Activated CD8-positive, alpha-beta memory T cell treated with anti-CD3 and anti-CD28 coated beads for 48 hours (primary cell): Measurements from ENCODE around the gene DPP6.

Source experiments
- DNase-seq, 3 experiments: peaks; one replicate each; pipeline ENCODE4 v3.0.0-alpha.2; 2020; ENCODE audit warnings: low read depth in 2 of 3, low spot score in 2 of 3

The DPP6 gene

GRCh38 chr7:154792436-154793055 is 740.3 kb downstream of the DPP6 start:
- no peak for DNase-seq

- no peak for DNase-seq
Measured at GRCh38 chr7:154794147-154794780, 742.1 kb downstream of the DPP6 start.

- no peak for DNase-seq
Measured at GRCh38 chr7:154795014-154795413, 742.8 kb downstream of the DPP6 start.

GRCh38 chr7:154795437-154795836 is 743.2 kb downstream of the DPP6 start:
- DNase-seq: no peak

- no peak for DNase-seq
Measured at GRCh38 chr7:154804449-154804848, 752.3 kb downstream of the DPP6 start.

GRCh38 chr7:154812027-154812426 is 759.8 kb downstream of the DPP6 start:
- no peak for DNase-seq

- no peak for DNase-seq
Measured at GRCh38 chr7:154817224-154817896, 765.2 kb downstream of the DPP6 start.

- no peak for DNase-seq
Measured at GRCh38 chr7:154827007-154827406, 774.8 kb downstream of the DPP6 start.

GRCh38 chr7:154832557-154833138 is 780.5 kb downstream of the DPP6 start:
- DNase-seq: no peak

GRCh38 chr7:154836021-154836448 is 783.8 kb downstream of the DPP6 start:
- DNase-seq: no peak

GRCh38 chr7:154837087-154837486 is 784.9 kb downstream of the DPP6 start:
- no peak for DNase-seq

GRCh38 chr7:154837622-154838021 is 785.4 kb downstream of the DPP6 start:
- no peak for DNase-seq

- DNase-seq: no peak
Measured at GRCh38 chr7:154840086-154840485, 787.9 kb downstream of the DPP6 start.

- no peak for DNase-seq
Measured at GRCh38 chr7:154841731-154842331, 789.6 kb downstream of the DPP6 start.

- no peak for DNase-seq
Measured at GRCh38 chr7:154842591-154842990, 790.4 kb downstream of the DPP6 start.

GRCh38 chr7:154843670-154844237 is 791.6 kb downstream of the DPP6 start:
- no peak for DNase-seq

GRCh38 chr7:154844499-154844898 is 792.3 kb downstream of the DPP6 start:
- DNase-seq: no peak

- DNase-seq: no peak
Measured at GRCh38 chr7:154844955-154845354, 792.8 kb downstream of the DPP6 start.

GRCh38 chr7:154848464-154848863 is 796.3 kb downstream of the DPP6 start:
- DNase-seq: no peak

- DNase-seq: no peak
Measured at GRCh38 chr7:154852205-154852604, 800.0 kb downstream of the DPP6 start.

- no peak for DNase-seq
Measured at GRCh38 chr7:154853063-154853726, 801.0 kb downstream of the DPP6 start.
